ENCODE data around the gene F2. TPM values are rescaled to one million over a fixed set of nuclear protein-coding genes. Genes with fewer than 3 reads are reported as not detected.

The F2 gene
- total RNA-seq, 1 donor: not detected

DNA sequence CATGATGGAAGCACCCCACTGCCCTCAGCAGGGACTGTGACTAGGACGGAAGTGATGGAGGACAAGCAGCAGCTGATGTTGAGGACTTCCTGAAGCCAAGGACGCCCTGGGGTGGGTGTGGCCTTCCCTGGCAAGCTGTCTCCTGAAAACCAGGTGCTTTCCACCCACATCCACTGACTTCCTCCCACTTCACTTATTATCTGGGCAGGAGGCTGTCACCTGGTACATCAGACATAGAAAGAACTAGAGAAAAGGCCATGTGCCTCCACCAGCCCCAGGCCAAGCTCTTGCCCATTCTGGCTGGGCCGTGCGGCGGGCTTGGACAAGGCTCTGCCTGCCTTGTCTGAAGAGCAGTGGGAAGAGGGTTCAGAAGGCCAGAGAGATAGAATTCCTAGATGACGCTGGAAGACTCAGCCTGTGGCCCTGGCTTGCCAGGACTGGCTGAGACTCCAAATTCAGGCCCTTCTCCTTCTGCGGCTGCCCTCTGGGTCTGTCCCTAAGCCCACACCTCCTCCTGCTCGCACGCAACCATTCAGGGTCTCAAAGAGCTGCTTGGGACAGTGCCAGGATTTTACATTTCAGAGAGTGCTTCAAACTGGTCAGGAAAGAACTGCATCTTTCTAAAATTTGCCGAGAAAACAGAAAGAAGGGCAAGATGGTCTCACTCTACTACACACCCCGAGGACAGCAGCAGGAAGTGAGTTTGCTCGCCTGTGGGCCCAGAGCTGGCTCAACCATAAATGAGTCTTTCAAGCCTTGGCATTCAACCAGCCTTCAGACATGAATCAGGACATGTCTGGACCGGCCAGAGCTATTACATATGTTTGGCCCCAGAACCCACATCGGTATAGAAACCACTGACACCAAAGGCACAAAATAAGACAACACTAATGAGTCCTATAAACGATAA, 31.9 kb upstream of the F2 start:
- peak; percentile 69 for DNase-seq (ENCODE audit: low read depth)
- TF ChIP-seq CTCF (IDR thresholded peaks at IDR 0.05; ENCODE audit: insufficient read depth, low read depth, low read length): no peak
- H3K4me3 ChIP-seq (ENCODE audit: low read depth, low read length): no peak overlapping the region

- no peak overlapping the region for H3K4me3 ChIP-seq (ENCODE audit: low read depth, low read length)
- no peak for DNase-seq (ENCODE audit: low read depth)
- TF ChIP-seq CTCF (IDR thresholded peaks at IDR 0.05; ENCODE audit: insufficient read depth, low read depth, low read length): no peak
Observed at GRCh38 chr11:46690702-46691101, 28.3 kb upstream of the F2 start.

GRCh38 chr11:46692450-46692849, 26.6 kb upstream of the F2 start:
- H3K4me3 ChIP-seq (ENCODE audit: low read depth, low read length): no peak overlapping the region
- no peak for DNase-seq (ENCODE audit: low read depth)
- no peak for TF ChIP-seq CTCF (IDR thresholded peaks at IDR 0.05; ENCODE audit: insufficient read depth, low read depth, low read length)

- no peak overlapping the region for H3K4me3 ChIP-seq (ENCODE audit: low read depth, low read length)
- no peak for TF ChIP-seq CTCF (IDR thresholded peaks at IDR 0.05; ENCODE audit: insufficient read depth, low read depth, low read length)
- peak; percentile 91 for DNase-seq (ENCODE audit: low read depth)
Observed at GRCh38 chr11:46693597-46694012, 25.4 kb upstream of the F2 start.

GRCh38 chr11:46694072-46694471, 24.9 kb upstream of the F2 start:
- DNase-seq (ENCODE audit: low read depth): peak; percentile 60
- no peak for TF ChIP-seq CTCF (IDR thresholded peaks at IDR 0.05; ENCODE audit: insufficient read depth, low read depth, low read length)
- no peak overlapping the region for H3K4me3 ChIP-seq (ENCODE audit: low read depth, low read length)

DNA sequence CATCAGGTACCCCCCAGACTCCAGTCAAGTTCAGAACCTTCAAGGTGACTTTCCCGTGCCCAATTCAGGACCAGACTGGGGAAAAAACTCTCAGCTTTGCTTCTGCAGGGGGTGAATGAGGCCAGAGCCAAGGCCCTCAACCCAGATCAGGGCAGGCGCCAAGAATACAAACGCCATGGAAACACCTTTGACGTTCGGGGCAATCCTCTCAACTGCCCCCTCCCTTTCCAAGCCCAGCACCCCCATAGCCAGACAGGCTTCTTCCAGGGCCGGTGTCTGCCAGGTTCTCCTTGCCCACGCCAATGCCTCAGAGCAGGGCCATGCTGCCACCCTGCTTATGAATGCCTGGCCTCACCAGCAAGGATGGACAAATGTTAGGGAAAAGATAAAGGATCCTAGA, 24.4 kb upstream of the F2 start:
- no peak for TF ChIP-seq CTCF (IDR thresholded peaks at IDR 0.05; ENCODE audit: insufficient read depth, low read depth, low read length)
- H3K4me3 ChIP-seq (ENCODE audit: low read depth, low read length): no peak overlapping the region
- no peak for DNase-seq (ENCODE audit: low read depth)
